Inflammatory macrophage treated with lipopolysaccharide for 4 hours (primary cell): Measurements from ENCODE around the gene TAS1R3.

Source experiments
- DNase-seq: peaks from one replicate; pipeline ENCODE4 v3.0.0-alpha.2; 2020

Gene TAS1R3

DNA sequence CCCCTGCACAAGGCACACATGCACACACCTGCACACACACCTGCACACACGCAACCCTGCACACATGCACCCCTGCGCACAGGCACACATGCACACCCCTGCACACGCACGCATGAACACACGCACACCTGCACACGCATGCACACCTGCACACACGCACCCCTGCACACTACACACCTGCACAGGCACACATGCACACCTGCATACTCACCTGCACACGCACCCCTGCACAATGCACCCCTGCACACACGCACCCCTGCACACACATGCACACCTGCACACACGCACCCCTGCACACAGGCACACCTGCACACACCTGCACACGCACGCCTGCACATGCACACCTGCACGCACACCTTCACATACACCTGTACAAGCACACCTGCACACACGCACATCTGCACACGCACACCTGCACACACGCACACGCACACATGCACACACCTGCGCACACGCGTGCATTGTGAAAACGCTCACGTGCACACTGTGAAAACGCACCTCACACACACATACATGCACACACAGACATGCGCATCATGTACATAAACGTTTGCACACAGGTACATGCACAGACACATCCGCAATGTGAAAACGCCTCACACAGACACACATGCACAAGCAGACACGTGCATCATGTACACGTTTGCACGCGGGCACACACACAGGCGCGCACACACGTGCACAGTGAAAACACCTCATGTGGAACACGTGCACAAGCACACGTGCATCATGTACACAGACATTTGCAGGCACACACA lies 9.9 kb downstream of the TAS1R3 start:
- DNase-seq: no peak

DNA sequence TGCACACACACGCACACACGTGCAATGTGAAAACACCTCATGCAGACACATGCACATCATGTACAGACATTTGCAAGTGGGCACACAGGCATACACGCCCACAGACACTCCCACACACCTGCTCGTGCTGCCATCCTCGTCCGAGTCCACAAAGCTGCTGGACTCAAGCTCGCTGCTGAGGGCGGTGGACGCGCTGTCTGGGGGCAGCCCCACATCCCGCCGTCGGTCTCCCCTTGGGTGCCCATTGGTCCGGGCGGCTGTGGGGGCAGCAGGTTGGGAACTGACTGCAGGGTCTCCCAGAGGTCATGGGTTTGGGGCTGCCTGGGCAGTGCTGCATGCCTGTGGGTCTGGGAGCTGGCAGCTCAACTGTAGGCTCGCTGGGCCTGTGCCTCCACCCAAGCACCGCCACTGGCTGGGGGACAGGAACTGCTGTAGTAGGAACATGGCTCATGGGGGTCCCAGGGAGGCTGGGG lies 10.5 kb downstream of the TAS1R3 start:
- no peak for DNase-seq

DNA sequence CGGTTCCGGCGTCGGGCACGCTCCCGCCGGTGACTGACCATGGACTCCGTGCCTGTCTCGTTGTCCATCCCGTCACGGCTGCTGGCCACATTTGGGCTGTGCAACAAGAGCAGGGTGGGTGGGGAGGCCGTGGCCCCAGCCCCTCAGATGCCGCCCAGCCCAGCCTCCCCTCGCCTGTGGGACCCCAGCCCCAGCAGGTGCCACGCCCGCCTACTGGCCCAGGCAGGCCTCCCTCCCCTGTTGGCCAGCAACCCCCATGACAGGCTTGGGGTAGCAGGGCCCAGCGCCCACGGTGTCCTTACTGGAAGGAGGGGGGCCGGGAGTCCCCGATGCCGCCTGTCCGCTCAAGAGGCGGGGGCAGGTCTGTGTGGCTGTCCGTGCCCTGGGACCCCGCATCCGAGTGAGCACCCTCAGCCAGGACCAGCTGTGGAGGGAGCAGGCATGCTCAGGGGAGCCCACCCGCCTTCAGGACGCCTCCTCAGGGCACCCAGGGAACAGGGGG lies 11.0 kb downstream of the TAS1R3 start:
- DNase-seq: no peak

DNA sequence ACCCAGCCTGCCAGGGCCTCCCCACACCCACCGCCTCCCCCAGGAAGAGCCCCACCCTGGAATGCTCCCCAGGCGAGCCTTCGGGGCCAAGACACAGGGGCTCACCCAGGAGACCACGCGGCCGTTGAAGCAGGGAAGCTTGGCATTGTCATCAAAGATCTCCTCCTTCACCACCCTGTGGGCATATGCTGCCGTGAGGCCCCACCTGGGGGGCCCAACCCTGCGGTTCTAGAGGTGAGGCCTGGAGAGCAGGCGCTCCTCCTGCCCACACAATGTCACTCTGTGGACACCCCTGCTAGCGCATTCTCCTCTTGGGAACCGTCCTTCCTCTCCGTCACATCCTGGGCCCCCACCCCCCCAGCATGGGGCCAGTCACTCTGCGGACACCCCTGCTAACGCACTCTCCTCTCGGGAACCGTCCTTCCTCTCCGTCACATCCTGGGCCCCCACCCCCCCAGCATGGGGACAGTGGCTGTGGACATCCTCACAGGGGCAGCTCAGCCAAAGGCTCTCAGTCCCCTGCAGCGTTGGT lies 11.6 kb downstream of the TAS1R3 start:
- DNase-seq: no peak

DNA sequence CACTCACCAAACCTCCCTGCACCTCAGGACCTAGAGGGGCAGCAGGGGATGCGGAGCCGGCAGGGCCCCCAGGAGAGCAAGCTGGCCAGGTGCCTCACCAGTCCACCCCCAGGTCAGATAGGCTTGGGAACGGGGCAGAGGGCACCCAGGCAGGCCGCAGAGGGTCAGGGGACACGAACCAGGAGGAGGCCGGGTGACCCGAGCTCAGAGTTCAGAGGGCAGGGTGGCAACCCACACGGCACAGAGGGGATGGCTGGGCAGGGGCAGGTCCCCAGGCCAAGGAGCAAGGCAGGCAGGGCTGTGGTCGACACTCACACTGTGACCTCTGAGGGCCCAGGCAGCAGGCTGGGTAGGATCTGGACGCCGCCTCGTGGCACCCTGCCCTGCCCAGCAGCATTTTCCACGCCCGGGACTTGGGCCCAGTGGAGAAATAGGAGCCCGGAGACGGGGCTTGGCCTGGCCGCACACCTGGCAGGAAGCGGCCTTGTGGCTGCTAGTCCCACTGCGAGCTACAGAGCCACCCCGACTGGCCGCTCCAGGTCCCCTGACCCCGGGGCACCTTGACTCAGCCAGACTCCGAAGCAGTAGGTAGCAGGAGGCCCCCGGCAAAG lies 12.8 kb downstream of the TAS1R3 start:
- DNase-seq: no peak

DNA sequence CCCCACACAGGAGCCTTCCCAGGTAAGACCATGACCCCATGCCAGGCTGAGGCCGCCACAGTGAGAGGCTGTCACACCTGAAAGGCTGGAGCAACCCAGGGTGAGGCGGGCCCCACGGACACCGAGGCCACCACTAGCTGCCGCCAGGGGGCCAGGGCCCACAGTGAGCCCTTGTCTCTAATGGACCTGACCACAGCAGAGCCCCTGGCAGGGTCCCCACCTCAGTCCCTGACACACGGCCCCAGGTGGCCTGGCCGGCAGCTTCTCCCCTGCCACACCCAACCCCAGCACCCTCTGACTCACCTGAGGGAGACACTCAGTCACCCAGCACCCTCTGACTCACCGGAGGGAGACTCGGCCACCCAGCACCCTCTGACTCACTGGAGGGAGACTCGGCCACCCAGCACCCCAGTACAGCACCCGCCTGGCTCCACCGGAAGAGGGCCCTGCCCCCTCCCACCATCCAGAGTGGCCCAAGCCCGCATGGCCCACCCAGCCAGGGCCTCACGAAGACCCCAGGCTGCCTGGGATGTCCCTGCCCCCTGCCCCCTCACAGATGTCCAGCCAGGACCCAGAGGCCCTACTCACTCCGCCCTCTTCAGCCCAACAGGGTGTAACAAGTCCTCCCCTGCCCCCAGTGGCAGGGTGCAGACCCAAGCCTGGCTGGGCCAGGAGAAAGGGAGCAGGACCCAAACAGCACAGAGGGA lies 13.7 kb downstream of the TAS1R3 start:
- DNase-seq: peak; percentile 27

DNA sequence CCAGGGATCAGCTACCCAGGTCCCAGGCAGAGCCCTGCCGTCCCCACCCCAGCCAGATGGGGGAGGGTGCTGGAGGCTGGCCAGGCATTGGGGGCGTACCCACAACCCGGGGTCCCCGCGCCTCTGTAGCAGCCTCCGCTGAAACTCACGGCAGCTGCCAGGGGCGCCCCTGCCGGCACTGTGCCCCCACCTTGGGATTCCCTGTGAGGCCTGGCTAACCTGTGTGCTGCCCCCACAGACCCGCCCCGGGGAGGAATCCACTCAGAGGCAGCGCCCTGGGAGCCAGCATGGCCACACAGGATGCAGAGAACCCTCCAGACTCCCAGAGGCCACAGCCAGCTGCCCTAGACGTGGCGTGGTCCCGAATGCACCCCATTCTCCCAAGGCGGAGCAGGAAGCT lies 14.3 kb downstream of the TAS1R3 start:
- DNase-seq: no peak

DNA sequence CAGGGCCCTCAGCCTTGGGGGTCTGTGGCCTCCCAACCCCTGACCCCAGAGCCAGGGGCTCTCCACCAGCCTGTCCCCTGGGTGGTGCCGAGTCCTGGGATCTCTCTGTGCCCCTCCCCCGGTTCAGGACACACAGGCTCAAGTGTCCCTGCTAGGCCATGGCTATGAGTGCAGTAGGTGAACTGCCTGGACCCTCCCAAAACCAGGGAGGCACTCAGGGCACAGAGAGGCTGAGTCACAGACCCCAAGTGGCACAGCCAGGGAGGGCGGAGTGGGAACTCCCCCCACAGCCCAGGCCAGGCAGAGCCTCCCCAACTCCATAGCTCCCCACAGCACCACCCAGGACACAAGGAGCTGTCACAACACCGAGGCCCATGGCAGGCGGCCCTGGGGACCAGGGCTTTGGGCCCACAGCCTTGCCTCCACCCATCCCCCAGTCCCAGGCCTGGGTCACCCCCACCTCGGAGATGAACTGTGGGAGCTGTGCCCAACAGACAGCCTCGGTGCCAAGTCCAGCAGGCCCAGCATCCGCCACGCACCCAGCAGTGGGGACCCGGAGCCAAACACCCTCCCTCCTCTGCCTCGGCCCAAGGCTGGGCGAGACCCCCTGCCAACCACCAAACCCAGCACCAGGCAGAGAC lies 14.9 kb downstream of the TAS1R3 start:
- no peak for DNase-seq

DNA sequence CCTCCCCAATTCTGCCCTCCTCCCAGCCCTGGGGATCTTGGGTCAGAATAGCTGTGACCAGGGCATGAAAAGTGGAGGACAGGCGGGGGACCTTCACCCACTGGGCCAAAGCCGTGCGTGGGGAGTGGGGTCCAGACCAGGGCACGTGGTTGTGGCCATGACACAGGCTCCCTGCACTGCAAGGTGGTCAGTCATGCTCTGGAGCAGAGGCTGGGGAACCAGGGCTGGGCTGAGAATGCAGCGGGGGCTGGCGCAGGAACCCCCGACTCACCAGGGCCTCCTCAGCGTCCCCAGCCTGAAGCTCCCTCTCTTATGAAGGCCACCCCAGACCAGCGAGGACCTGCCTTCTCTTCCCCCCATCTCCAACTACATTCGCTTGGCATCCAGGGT lies 15.4 kb downstream of the TAS1R3 start:
- DNase-seq: no peak

DNA sequence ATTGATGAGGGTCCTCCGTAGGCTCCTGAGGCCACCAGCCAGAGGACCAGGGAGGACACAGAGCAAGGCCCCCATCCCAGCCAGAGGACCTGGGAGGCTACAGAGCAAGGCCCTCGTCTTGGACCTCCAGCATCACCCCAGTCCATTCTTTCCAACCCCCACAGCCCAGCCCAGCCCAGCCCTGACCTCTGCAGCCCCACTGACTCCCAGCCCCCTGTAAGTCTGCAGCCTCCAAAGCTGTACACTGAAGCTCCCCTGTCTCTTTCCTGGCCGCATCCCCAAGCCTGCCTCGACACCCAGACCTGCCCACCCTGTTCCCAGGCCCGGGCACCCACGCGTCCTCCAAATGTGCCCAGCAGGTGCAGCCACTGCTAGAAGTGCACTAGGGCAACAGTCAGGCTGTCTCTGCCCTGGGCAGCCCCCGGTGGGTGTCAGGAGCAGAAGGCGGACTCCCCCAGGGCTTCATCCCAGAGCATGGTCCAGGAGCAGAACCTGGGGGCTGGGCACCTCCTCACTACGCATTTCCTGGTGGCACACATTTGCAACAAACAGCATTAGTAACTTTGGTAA lies 16.0 kb downstream of the TAS1R3 start:
- no peak for DNase-seq

DNA sequence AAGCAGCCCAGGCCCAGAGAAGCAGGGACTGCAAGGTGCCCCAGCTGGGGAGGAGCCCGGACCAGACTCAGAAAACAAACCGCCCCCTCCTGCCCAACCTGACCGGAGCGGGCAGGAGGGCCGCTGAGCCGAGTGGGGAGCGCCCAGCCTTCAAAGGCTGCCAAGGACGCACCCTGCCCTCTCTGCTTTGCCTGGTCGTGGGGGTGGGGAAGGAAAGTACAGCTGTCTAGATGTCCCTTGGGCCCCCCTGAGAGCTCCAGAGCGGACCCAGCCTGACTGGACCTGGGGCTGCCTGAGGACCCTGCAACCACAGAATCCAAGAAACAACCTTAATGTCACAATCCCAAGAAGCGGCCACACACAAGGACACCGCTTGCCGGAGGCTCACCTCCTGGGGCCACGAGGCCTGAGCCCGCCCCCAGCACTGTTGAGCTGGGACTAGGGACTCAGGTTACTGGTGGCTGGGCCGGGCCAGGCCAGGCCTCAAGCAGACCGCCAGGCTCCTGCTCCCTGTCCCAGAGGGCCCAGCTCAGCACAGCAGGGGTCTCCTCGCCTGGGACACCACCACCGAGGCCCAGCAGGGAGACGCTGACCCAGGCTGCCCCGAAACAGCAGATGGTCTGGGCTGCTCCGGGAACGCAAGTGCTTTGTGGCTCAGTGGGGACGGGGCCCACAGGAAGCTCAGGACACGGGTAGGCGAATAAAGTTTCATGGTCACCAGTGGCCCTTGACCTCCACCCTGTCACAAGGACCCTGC lies 16.8 kb downstream of the TAS1R3 start:
- no peak for DNase-seq

DNA sequence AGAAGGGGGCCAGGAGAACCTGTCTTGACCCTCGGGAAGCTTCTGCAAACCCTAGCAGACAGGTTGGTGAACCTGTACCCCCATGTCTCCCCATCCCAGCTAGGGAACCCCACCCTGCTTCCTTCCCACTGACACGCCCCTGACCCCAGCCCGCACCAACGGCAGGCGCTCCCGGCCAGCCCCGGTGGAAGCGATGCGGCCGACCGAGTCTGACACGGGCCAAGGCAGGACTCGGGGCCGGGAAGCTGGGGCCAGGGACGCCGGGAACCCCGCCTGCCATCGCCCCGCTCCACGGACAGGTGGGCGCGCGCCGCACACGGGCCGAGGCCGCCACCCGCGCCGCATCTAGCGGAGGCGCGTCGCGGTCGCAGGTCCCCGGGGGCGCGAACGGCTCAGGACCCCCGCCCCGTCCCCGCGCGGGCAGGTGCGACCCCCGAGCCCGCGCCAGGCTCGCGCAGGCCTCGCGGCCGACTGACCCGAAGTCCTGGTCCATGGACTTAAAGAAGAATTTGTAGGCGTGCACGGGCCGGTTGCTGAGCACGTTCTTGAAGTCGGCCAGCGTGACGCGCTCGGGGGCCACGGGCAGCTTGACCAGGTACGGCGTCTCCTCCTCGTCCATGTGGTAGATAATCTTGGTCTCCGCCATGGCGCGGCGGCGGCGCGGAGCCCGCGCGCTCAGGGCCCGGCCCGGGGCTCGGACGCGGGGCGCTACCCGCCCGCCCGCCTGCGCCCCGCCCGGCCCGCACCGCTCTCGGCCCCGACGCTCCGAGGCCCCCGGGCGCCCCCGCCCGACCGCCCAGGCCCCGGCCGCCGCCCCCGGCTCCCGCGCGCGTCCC lies 17.6 kb downstream of the TAS1R3 start:
- peak; percentile 10 for DNase-seq

DNA sequence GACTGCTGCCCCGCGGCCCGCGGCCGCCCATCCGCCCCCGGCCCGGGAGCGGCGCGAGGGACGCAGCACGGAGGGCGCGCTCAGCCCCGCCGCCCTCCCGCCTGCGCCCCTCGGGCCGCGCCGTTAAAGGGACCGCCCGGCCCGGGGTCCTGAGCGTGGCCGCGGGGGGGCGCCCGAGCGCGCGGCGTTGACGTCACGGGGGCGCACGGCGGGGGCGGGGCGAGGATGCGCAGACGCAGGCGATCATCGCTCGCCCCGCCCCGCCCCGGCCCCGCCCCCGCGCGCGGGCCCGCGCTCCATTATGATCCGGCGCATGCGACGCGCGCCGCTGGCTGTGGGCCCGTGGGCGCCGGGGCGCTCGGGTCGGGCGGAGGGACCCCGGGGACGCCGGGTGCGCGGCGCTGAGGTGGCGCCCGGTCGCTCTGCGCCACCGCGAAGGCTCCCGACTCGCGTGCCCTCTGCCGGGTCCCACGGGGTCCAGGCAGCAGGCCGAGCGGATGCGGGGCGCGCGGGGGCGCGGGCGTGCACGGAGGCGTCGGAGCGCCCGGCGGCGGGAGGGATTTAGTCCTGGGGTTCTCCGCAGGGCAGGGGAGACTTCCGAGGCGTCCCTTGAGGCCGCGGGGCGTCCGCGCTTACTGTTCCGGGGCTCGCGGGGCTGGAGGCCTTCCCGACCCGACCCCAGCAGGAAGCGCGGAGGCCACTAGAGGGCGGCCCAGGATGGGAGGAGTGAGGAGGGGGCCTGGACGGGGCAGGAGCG lies 18.4 kb downstream of the TAS1R3 start, which contains the start of gene DVL1:
Gene DVL1, minus strand, starts transcription at position 163 of the 757 bp plus-strand sequence. CDS start 353 bp downstream, outside the sequence.
- peak; percentile 55 for DNase-seq

DNA sequence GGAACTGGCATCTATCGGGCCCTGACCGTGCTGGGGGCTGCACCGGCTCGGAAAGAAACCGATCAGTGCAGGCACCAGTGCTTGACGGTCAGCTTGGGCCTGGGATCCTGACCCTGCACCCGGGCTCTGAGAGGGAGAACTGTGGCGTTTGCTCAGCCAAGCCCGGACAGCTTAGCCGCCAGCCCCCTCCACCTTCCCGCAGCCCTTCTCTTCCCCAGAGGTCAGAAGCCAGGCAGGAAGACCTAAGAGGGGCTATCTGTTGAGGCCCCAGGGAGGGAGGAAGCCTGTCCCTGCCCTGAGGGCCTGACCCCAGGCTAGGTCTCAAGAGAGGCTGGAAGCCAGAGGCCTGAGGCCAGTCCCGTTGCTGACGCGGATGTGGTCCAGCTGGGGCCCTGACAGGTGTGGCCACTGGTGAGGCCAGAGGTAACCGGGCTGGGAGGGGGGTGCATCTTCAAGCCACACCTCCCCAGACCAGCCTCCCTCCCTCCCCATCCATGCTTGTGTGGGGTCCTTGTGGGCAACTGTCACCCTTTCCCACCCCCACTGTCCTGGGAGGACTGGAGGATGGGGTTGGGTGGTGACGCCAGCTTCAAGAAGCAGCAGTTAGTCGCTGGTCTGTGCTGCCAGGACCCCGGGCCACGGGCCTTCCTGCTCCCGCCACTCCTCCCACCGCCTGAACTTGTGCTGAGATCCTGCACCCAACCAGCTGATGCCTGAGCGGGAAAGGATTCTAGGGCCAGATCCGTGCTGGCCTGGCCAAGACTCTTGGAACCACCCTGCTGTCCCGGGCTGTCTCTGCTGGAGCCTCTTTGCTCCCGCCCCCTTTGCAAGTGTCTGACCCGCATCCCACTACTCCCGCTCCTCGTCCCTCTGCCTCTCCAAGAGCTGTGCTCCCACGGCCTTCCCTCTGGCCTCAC lies 20.7 kb downstream of the TAS1R3 start:
- no peak for DNase-seq

DNA sequence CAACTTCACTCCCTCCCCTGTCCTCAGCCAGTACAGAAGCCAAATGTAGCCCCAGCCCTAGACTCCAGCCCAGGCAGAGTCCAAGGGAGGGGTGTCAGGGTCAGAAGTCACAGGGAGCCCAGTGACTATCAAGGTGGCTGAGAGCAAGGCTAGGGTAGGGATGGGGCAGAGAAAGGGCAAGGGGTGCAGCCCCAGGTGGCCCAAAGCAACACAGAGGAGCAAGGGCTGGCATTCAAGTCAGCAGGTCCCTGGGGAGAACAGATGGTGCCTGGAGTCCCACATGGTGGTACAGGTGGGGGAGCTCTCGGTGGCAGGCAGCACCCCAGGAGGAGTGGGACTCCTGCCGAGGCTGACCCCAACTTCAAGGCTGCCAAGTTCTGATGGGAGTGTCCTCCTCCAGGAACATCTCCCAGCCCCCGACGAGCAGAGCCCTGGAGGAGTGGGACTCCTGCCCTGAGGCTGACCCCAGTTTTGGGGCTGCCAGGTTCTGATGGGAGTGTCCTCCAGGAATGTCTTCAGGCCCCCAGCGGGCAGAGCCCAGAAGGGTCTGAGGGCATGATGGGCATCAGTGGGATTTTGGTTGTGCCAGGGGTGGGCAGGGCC lies 21.8 kb downstream of the TAS1R3 start:
- DNase-seq: no peak

DNA sequence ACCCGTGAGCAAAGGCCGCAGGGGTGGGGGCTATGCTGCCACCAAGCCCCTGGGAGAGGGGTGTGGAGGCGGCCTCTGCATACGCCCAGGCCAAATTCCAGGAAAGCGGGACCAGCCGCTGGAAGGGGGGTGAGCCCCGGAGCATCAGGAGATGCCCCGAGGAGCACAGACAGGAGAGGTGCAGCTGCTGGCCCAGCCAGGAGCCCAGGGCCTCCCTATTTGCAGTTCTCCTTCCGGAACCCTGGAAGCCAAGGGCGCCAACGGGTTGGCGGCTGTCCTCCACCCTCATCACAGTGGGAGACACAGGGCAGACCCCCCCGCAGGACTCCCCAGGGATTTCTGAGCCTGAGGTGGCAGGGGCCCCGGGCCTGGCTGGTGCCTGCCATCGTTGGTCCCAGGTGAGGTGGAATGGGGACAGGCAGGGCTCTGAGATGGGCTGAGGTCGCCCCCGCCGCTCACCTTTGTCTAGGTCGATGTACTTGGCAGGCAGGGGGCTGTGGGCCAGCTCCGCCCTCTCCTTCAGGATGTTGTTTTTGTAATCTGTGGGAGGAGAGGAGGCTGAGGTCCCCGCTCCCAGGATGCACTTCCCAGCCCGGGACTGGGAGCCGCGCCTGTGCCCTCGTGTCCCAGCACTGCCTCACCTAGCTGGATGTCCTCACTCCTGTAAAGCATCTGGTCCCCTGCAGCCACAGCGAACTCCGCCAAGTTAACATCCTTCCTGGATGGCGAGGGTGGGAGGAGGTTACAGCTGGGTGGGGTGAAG lies 22.5 kb downstream of the TAS1R3 start:
- DNase-seq: no peak
